ENCODE data around the gene CCDC170. TPM values are rescaled to one million over a fixed set of nuclear protein-coding genes. Genes with fewer than 3 reads are reported as not detected.

The CCDC170 gene
- total RNA-seq, 1 experiment from 2014 or later, result 0.12 TPM

- no peaks in the 10 kb centered on the region for H3K9me3 ChIP-seq (ENCODE audit: control insufficient read depth in 1 of 2, insufficient read depth in 1 of 2, low read depth in 1 of 2, low read length in 2 of 2)
- H4K20me1 ChIP-seq (ENCODE audit: insufficient read depth), result no peaks in the 10 kb centered on the region
- CTCF ChIA-PET, result interaction anchor here (1.3 to 1.8 kb wide), 3 partner anchors 10 to 773 kb away, joined by 3 to 6 read pairs (median 4); no protein-coding TSS in a partner anchor
- BruUV-seq (replicated peaks), result no TSS peak
- H3K27me3 ChIP-seq (ENCODE audit: insufficient read depth, low read length), result no peaks in the 10 kb centered on the region
- ATAC-seq (no peak), DNase-seq (ENCODE audit: low read depth, low spot score) (no peak)
- POLR2A ChIA-PET, result no interaction called here
- no peak overlapping the region for H3K9ac ChIP-seq (ENCODE audit: low read length)
- peaks cover 17 to 47% of the 10 kb centered on the region in 2 experiments for H3K4me1 ChIP-seq (ENCODE audit: control insufficient read depth in 1 of 2, insufficient read depth in 2 of 2, low read length in 2 of 2)
- no peak overlapping the region for H3K4me2 ChIP-seq (ENCODE audit: low read length)
- H3K4me3 ChIP-seq (replicated peaks in 1 of 2; ENCODE audit: low read depth in 1 of 2, low read length in 2 of 2), result no peak overlapping the region
- H2AFZ ChIP-seq (ENCODE audit: low read depth, low read length, poor library complexity, severe bottlenecking), result no peak overlapping the region
- H3K36me3 ChIP-seq (ENCODE audit: control insufficient read depth in 1 of 2, insufficient read depth in 2 of 2, low read length in 2 of 2), result no peaks in the 10 kb centered on the region
- no peaks in the 10 kb centered on the region for H3K79me2 ChIP-seq (ENCODE audit: insufficient read depth, low read length)
- no peaks in the 10 kb centered on the region for H3K9me2 ChIP-seq (ENCODE audit: insufficient read depth)
- RAD21 ChIA-PET (ENCODE audit: low non-redundant PET in 1 of 2, low total read pairs in 2 of 2, uncharacterized antibody in 2 of 2, unreplicated experiment in 2 of 2), result no interaction called here
- TF ChIP-seq SP1 (IDR thresholded peaks at IDR 0.05; ENCODE audit: low read depth) (no peak), SIN3A (IDR thresholded peaks at IDR 0.05; ENCODE audit: low read depth) (no peak), EGR1 (IDR thresholded peaks at IDR 0.05; ENCODE audit: low read depth) (no peak), EZH2phosphoT487 (IDR thresholded peaks at IDR 0.05; ENCODE audit: borderline replicate concordance) (no peak), ZFX (IDR thresholded peaks at IDR 0.05) (no peak)
- no peak overlapping the region for H3K27ac ChIP-seq (ENCODE audit: low read depth, low read length)
- intact Hi-C loops (cut with micrococcal nuclease), result no loop called here
Measured at GRCh38 chr6:151665329-151665728, 171.5 kb downstream of the CCDC170 start.

GRCh38 chr6:151666526-151666925 is 172.7 kb downstream of the CCDC170 start:
- DNase-seq (ENCODE audit: low read depth, low spot score) (no peak), ATAC-seq (no peak)
- Histone ChIP-seq H3K9me2 (ENCODE audit: insufficient read depth) (no peaks in the 10 kb centered on the region), H3K79me2 (ENCODE audit: insufficient read depth, low read length) (no peaks in the 10 kb centered on the region), H3K36me3 (ENCODE audit: control insufficient read depth in 1 of 2, insufficient read depth in 2 of 2, low read length in 2 of 2) (no peaks in the 10 kb centered on the region), H2AFZ (ENCODE audit: low read depth, low read length, poor library complexity, severe bottlenecking) (no peak overlapping the region), H4K20me1 (ENCODE audit: insufficient read depth) (no peaks in the 10 kb centered on the region), H3K9ac (ENCODE audit: low read length) (no peak overlapping the region), H3K4me2 (ENCODE audit: low read length) (no peak overlapping the region), H3K4me3 (replicated peaks in 1 of 2; ENCODE audit: low read depth in 1 of 2, low read length in 2 of 2) (no peak overlapping the region), H3K4me1 (ENCODE audit: control insufficient read depth in 1 of 2, insufficient read depth in 2 of 2, low read length in 2 of 2) (peaks cover 17 to 48% of the 10 kb centered on the region in 2 experiments), H3K27ac (ENCODE audit: low read depth, low read length) (no peak overlapping the region), H3K9me3 (ENCODE audit: control insufficient read depth in 1 of 2, insufficient read depth in 1 of 2, low read depth in 1 of 2, low read length in 2 of 2) (no peaks in the 10 kb centered on the region), H3K27me3 (ENCODE audit: insufficient read depth, low read length) (no peaks in the 10 kb centered on the region)
- ChIA-PET CTCF (interaction anchor here (1.1 kb wide), 1 partner anchor 19 kb away, joined by 3 read pairs; no protein-coding TSS in a partner anchor), RAD21 (ENCODE audit: low non-redundant PET in 1 of 2, low total read pairs in 2 of 2, uncharacterized antibody in 2 of 2, unreplicated experiment in 2 of 2) (no interaction called here), POLR2A (interaction anchor here (0.7 kb wide), 1 partner anchor 289 kb away, joined by 3 read pairs; no protein-coding TSS in a partner anchor)
- intact Hi-C loops (cut with micrococcal nuclease), result no loop called here
- BruUV-seq (replicated peaks), result no TSS peak
- TF ChIP-seq POLR2AphosphoS5 (IDR thresholded peaks at IDR 0.05; ENCODE audit: low read depth, low read length) (no peak), POLR2A (IDR thresholded peaks at IDR 0.05; ENCODE audit: borderline replicate concordance, extremely low read depth, insufficient read depth, insufficient read length) (no peak), CEBPB (IDR thresholded peaks at IDR 0.05; ENCODE audit: low read depth) (no peak), RAD21 (IDR thresholded peaks at IDR 0.05; ENCODE audit: low read depth) (no peak), ZNF274 (IDR thresholded peaks at IDR 0.05; ENCODE audit: low read depth, low read length) (no peak), YY1 (IDR thresholded peaks at IDR 0.05; ENCODE audit: extremely low read depth, insufficient replicate concordance, low read depth, low read length) (no peak), SRF (IDR thresholded peaks at IDR 0.05; ENCODE audit: low read depth) (no peak), ELF1 (IDR thresholded peaks at IDR 0.05; ENCODE audit: borderline replicate concordance, low read depth) (no peak), JUND (IDR thresholded peaks at IDR 0.05) (no peak), REST (IDR thresholded peaks at IDR 0.05; ENCODE audit: low read depth) (no peak), ZFX (IDR thresholded peaks at IDR 0.05) (no peak), CBX3 (IDR thresholded peaks at IDR 0.05; ENCODE audit: low read depth) (no peak), TCF7L2 (IDR thresholded peaks at IDR 0.05; ENCODE audit: borderline replicate concordance, extremely low read depth, insufficient read depth, insufficient read length) (no peak), CTCF (IDR thresholded peaks at IDR 0.05 in 2 of 3, conservative IDR thresholded peaks at IDR 0.05 in 1 of 3; ENCODE audit: borderline replicate concordance in 1 of 3, insufficient read depth in 1 of 3, low read depth in 2 of 3, low read length in 2 of 3) (no peak), EZH2phosphoT487 (IDR thresholded peaks at IDR 0.05; ENCODE audit: borderline replicate concordance) (no peak)
